GM23248 (cell line): ENCODE results near the gene CAMSAP2.
"Not testable (repeated sequence)": the region's sequence is repeated elsewhere in the genome, so short reads cannot be mapped to it uniquely, and the experiment has no call there.

ENCODE experiments used
- EZH2 ChIP-seq: fragments of 200-600 bp; sonication (generic); IDR thresholded peaks from 2 replicates; pipeline ENCODE4 v1.6.1; 2018; ENCODE audit warnings: antibody characterized with exemption, mild to moderate bottlenecking; ENCODE audit not compliant: insufficient read depth, poor library complexity, severe bottlenecking
- EZH2phosphoT487 ChIP-seq: fragments of 200-600 bp; sonication (generic); IDR thresholded peaks from 2 replicates; pipeline ENCODE4 v1.6.1; 2018; ENCODE audit warnings: antibody characterized with exemption, moderate library complexity, mild to moderate bottlenecking, low read depth; ENCODE audit not compliant: insufficient read depth

GRCh38 chr1:200750749-200751148, 12.1 kb downstream of the CAMSAP2 start:
- TF ChIP-seq EZH2phosphoT487, EZH2: not testable (repeated sequence)
